IMR-90 (cell line): Measurements from ENCODE around the gene TSPAN3. TPM values are rescaled to one million over a fixed set of nuclear protein-coding genes. Genes with fewer than 3 reads are reported as not detected.

Experiments
- ATAC-seq: fragments of 200-7000 bp; cut with Tn5 transposase; 2 replicates; pipeline ENCODE4 v1.9.1; 2020; ENCODE audit warnings: low read depth, mild to moderate bottlenecking, moderate library complexity
- BruUV-seq: library from RNA; stranded (reverse); fragments of 400-500 nt; replicated peaks from 2 replicates; lab custom pipeline; 2021; lab: Mats Ljungman, UMichigan
- CTCF ChIA-PET: fragments of 300-600 bp; formaldehyde crosslinking; extraction: SDS; loops from one replicate; lab custom pipeline; 2021; ENCODE audit warnings: antibody characterized with exemption; lab: Yijun Ruan, JAX
- POLR2A ChIA-PET: fragments of 300-600 bp; sonication (Branson Sonifier 250); formaldehyde crosslinking; loops from one replicate; lab custom pipeline; 2022; ENCODE audit warnings: antibody characterized with exemption; ENCODE audit not compliant: unreplicated experiment; lab: Charles Lee
- DNase-seq: peaks from one replicate; pipeline ENCODE4 v3.0.0; 2013
- H2AFZ ChIP-seq: replicated peaks from 2 replicates; pipeline ENCODE3; 2013; ENCODE audit warnings: low read length, mild to moderate bottlenecking; ENCODE audit not compliant: poor library complexity
- H2AK5ac ChIP-seq: 2 replicates; pipeline ENCODE4 v1.6.1; 2013; ENCODE audit warnings: low read depth, low read length, inconsistent platforms
- H2AK9ac ChIP-seq: replicated peaks from 2 replicates; pipeline ENCODE3; 2013; ENCODE audit warnings: mild to moderate bottlenecking, low read depth, low read length, moderate library complexity; ENCODE audit not compliant: poor library complexity
- H2BK120ac ChIP-seq: 2 replicates; pipeline ENCODE4 v1.6.1; 2013; ENCODE audit warnings: low read depth, low read length, inconsistent platforms
- H2BK15ac ChIP-seq: 3 replicates; pipeline ENCODE4 v1.6.1; 2013; ENCODE audit warnings: low read depth, low read length, inconsistent platforms
- H2BK20ac ChIP-seq: 2 replicates; pipeline ENCODE4 v1.6.1; 2013; ENCODE audit warnings: low read depth, mild to moderate bottlenecking, inconsistent platforms, low read length, moderate library complexity
- H2BK5ac ChIP-seq: 2 replicates; pipeline ENCODE4 v1.6.1; 2013; ENCODE audit warnings: mild to moderate bottlenecking, low read depth, low read length, inconsistent platforms; ENCODE audit not compliant: poor library complexity, severe bottlenecking
- H3K14ac ChIP-seq: replicated peaks from 2 replicates; pipeline ENCODE4 v1.6.1; 2013; ENCODE audit warnings: low read depth, low read length, inconsistent platforms
- H3K18ac ChIP-seq: 2 replicates; pipeline ENCODE4 v1.6.1; 2013; ENCODE audit warnings: low read depth, low read length, control low read depth
- H3K23ac ChIP-seq: 2 replicates; pipeline ENCODE4 v1.6.1; 2013; ENCODE audit warnings: low read depth, low read length, inconsistent platforms
- H3K27ac ChIP-seq: 2 replicates; pipeline ENCODE4 v1.5.1; 2013; ENCODE audit warnings: mild to moderate bottlenecking, control low read depth, low read length; ENCODE audit not compliant: insufficient read depth
- H3K27me3 ChIP-seq: 2 replicates; pipeline ENCODE4 v1.6.1; 2013; ENCODE audit warnings: low read length; ENCODE audit not compliant: control insufficient read depth, insufficient read depth
- H3K36me3 ChIP-seq: 2 replicates; pipeline ENCODE4 v1.6.1; 2013; ENCODE audit warnings: low read length, mixed read lengths; ENCODE audit not compliant: control insufficient read depth, insufficient read depth
- H3K4ac ChIP-seq: 2 replicates; pipeline ENCODE4 v1.6.1; 2013; ENCODE audit warnings: low read depth, low read length, inconsistent platforms
- H3K4me1 ChIP-seq: 2 replicates; pipeline ENCODE4 v1.6.1; 2013; ENCODE audit warnings: low read length, mixed read lengths; ENCODE audit not compliant: control insufficient read depth, insufficient read depth
- H3K4me2 ChIP-seq: 2 replicates; pipeline ENCODE4 v1.6.1; 2013; ENCODE audit warnings: low read depth, mild to moderate bottlenecking, control low read depth, low read length, moderate library complexity
- H3K4me3 ChIP-seq: 2 replicates; pipeline ENCODE4 v1.5.1; 2013; ENCODE audit warnings: low read depth, mild to moderate bottlenecking, control low read depth, low read length, moderate library complexity; ENCODE audit not compliant: insufficient read depth
- H3K56ac ChIP-seq: 2 replicates; pipeline ENCODE4 v1.6.1; 2013; ENCODE audit warnings: low read length, inconsistent platforms; ENCODE audit not compliant: insufficient read depth; ENCODE audit errors: extremely low read depth
- H3K79me1 ChIP-seq, 2 experiments: 2 replicates each; pipeline ENCODE4 v1.6.1; 2013; ENCODE audit warnings: low read length in 2 of 2, inconsistent platforms in 1 of 2, low read depth in 1 of 2
- H3K9ac ChIP-seq: 2 replicates; pipeline ENCODE4 v1.6.1; 2013; ENCODE audit warnings: low read depth, low read length, control low read depth
- H3K9me1 ChIP-seq: 2 replicates; pipeline ENCODE4 v1.6.1; 2013; ENCODE audit warnings: low read length, inconsistent platforms; ENCODE audit not compliant: insufficient read depth
- H3K9me3 ChIP-seq: 2 replicates; pipeline ENCODE4 v1.6.1; 2013; ENCODE audit warnings: low read length; ENCODE audit not compliant: control insufficient read depth, insufficient read depth
- H4K20me1 ChIP-seq: 2 replicates; pipeline ENCODE4 v1.6.1; 2013; ENCODE audit warnings: low read length, inconsistent platforms; ENCODE audit not compliant: insufficient read depth
- H4K5ac ChIP-seq: 2 replicates; pipeline ENCODE4 v1.6.1; 2013; ENCODE audit warnings: mild to moderate bottlenecking, low read depth, low read length, control low read depth
- H4K8ac ChIP-seq, 2 experiments: 2 replicates each; pipeline ENCODE4 v1.6.1; 2013; ENCODE audit warnings: low read depth in 2 of 2, low read length in 2 of 2, control low read depth in 1 of 2, inconsistent platforms in 1 of 2
- H4K91ac ChIP-seq: 2 replicates; pipeline ENCODE4 v1.6.1; 2013; ENCODE audit warnings: low read depth, low read length, inconsistent platforms; ENCODE audit not compliant: insufficient read depth
- BHLHE40 ChIP-seq: fragments of 150-350 bp; IDR thresholded peaks from 2 replicates; pipeline ENCODE4 v1.6.1; 2016; ENCODE audit warnings: mild to moderate bottlenecking, low read depth, low read length
- CEBPB ChIP-seq: IDR thresholded peaks from 2 replicates; pipeline ENCODE4 v1.6.1; 2012; ENCODE audit warnings: low read depth, low read length, improper control_type of control experiment
- CHD1 ChIP-seq: IDR thresholded peaks from 2 replicates; pipeline ENCODE4 v1.6.1; 2012; ENCODE audit warnings: low read depth, low read length, improper control_type of control experiment
- FOS ChIP-seq: fragments of 150-350 bp; IDR thresholded peaks from 2 replicates; pipeline ENCODE4 v1.6.1; 2016; ENCODE audit warnings: low read depth, low read length
- MAFK ChIP-seq: IDR thresholded peaks from 2 replicates; pipeline ENCODE4 v1.6.1; 2012; ENCODE audit warnings: low read depth, low read length, improper control_type of control experiment
- MXI1 ChIP-seq: IDR thresholded peaks from 2 replicates; pipeline ENCODE4 v1.6.1; 2012; ENCODE audit warnings: low read depth, mild to moderate bottlenecking, low read length, moderate library complexity, borderline replicate concordance
- NFE2L2 ChIP-seq: fragments of 150-350 bp; IDR thresholded peaks from 2 replicates; pipeline ENCODE4 v1.6.1; 2016; ENCODE audit warnings: low read depth, mild to moderate bottlenecking, low read length
- POLR2A ChIP-seq: IDR thresholded peaks from 2 replicates; pipeline ENCODE4 v1.6.1; 2012; ENCODE audit warnings: mild to moderate bottlenecking, low read depth, low read length
- RCOR1 ChIP-seq: IDR thresholded peaks from 2 replicates; pipeline ENCODE4 v1.6.1; 2012; ENCODE audit warnings: mild to moderate bottlenecking, low read length, improper control_type of control experiment; ENCODE audit not compliant: insufficient replicate concordance
- RFX5 ChIP-seq: IDR thresholded peaks from 2 replicates; pipeline ENCODE4 v1.8.0; 2012; ENCODE audit warnings: low read depth, mild to moderate bottlenecking, low read length, moderate library complexity
- SMC3 ChIP-seq: fragments of 150-350 bp; IDR thresholded peaks from 2 replicates; pipeline ENCODE4 v1.6.1; 2016; ENCODE audit warnings: low read depth, mild to moderate bottlenecking, antibody characterized with exemption, low read length, moderate library complexity
- WGBS, 2 experiments: methylation state at CpG; one replicate each; pipeline versions ENCODE4 v1.1.5 to v1.1.7; 2013; ENCODE audit warnings: missing lambda C conversion rate in 2 of 2; ENCODE audit not compliant: insufficient read length in 1 of 2; ENCODE audit errors: extremely low coverage in 2 of 2; 5-methylcytosine and 5-hydroxymethylcytosine counted together
- dilution Hi-C: fragments of 300-500 bp; cut with HindIII; formaldehyde crosslinking; loops from one replicate; pipeline ENCODE4 v1.14.3; 2018; ENCODE audit warnings: low sequenced_read_pairs; ENCODE audit not compliant: unreplicated experiment
- in situ Hi-C: fragments of 300-500 bp; cut with MboI; formaldehyde crosslinking; loops from 3 replicates; pipeline ENCODE4 v1.14.3; 2019; ENCODE audit warnings: low sequenced_read_pairs, inconsistent platforms, mixed read lengths
- intact Hi-C: fragments of 100-400 bp; cut with micrococcal nuclease; formaldehyde crosslinking; loops from 2 replicates; pipeline ENCODE4 v1.10.0; 2022
- polyA plus RNA-seq, 3 experiments: library from polyadenylated mRNA; depleted of rRNA; stranded (reverse); fragments of >200 nt; gene quantifications; 2 replicates each; pipeline ENCODE4 v1.2.3, GENCODE V29; 2012; ENCODE audit warnings: low replicate concordance in 1 of 3
- total RNA-seq: library from RNA; depleted of rRNA; stranded (reverse); fragments of >200 nt; gene quantifications from 2 replicates; pipeline ENCODE4 v1.2.3, GENCODE V29; 2012
- TF ChIP-seq, protein P1 (sequence below): fragments of 150-350 bp; IDR thresholded peaks from 2 replicates; pipeline ENCODE4 v1.6.1; 2017; ENCODE audit warnings: mild to moderate bottlenecking, antibody characterized with exemption, low read length, low read depth
- TF ChIP-seq, protein P2 (sequence below): conservative IDR thresholded peaks from 2 replicates; pipeline ENCODE4 v1.5.1; 2012; ENCODE audit warnings: mild to moderate bottlenecking, low read depth, low read length, improper control_type of control experiment
- TF ChIP-seq, protein P3 (sequence below): fragments of 150-350 bp; IDR thresholded peaks from 2 replicates; pipeline ENCODE4 v1.6.1; 2016; ENCODE audit warnings: low read depth, mild to moderate bottlenecking, low read length, moderate library complexity, borderline replicate concordance

TSPAN3 gene
- total and polyA plus RNA-seq, 2 of the 4 experiments (the other 2 are of a cell fraction): 270 to 295 TPM

DNA sequence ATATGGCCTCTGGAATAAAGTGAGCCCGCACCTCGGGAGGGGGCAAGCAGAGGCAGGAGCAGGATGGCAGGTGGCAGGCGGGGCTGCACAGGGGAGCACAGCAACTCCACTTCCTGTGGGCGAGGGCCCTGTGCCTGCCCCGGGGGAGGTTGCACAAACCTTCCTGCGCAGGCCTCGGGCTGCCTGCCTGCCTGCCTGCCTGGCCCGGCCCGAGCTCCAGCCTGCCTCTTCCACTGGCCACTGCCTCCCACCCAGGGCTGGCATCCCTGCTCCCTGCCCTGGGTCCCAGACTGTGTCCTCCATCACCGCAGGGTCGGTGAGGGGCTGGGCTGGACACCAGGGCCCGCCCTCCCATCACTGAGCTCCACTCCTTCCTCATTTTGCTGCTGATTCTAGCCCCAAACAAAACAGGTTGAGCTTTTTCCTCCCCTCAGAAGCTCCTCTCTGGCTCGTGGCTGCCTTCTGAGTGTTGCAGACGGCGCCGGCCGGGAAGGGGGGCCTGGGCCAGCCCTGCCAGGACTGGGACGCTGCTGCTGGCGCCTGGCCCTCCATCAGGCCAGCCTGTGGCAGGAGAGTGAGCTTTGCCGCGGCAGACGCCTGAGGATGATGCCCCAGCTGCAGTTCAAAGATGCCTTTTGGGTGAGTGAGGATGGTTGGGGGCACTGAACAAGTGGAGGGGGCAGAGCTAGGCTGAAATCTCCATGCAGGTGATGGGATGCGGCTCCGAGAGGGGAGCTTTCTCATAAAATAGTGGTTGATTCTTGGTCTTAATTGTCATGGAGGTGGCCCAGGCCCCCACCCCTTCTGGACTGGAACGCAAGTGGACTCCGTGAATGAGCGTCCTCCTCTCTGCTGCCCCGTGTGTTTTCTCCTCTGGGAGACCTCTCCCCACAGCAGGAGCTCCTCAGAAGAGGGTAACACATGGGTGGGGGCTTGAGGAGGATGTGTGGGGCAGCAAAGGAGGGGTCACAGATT lies 75.7 kb downstream of the TSPAN3 start, which contains the start of gene PSTPIP1:
PSTPIP1 (plus strand) TSS at position 156 of the 975 bp plus-strand sequence; CDS start at position 604, 448 bp downstream.
- H2AK5ac ChIP-seq: no peak within 1 kb of the TSS
- H3K27me3 ChIP-seq: peaks cover 18% of the 10 kb centered on the region
- BruUV-seq: no TSS peak
- H2BK5ac ChIP-seq: no peak within 1 kb of the TSS
- no peak within 1 kb of the TSS for H3K18ac ChIP-seq
- ChIA-PET CTCF (interaction anchor here (1.1 kb wide), 1 partner anchor 103 kb away, joined by 3 read pairs; no protein-coding TSS in a partner anchor), POLR2A (no interaction called here)
- H3K27ac ChIP-seq: no peak within 1 kb of the TSS
- H3K9me3 ChIP-seq: no peaks in the 10 kb centered on the region
- intact Hi-C loops (no loop called here), in situ Hi-C loops (no loop called here), dilution Hi-C loops (no loop called here)
- H3K36me3 ChIP-seq: no peaks in the 10 kb centered on the region
- H3K23ac ChIP-seq: no peak within 1 kb of the TSS
- no peak within 1 kb of the TSS for H3K4me2 ChIP-seq
- 0 out of 2 replicates have a peak, but pooled peaks have one; percentile 25 for ATAC-seq
- H3K4me3 ChIP-seq: no peak within 1 kb of the TSS
- H2BK20ac ChIP-seq: no peak within 1 kb of the TSS
- H2BK120ac ChIP-seq: no peak within 1 kb of the TSS
- H4K8ac ChIP-seq: peak within 1 kb of the TSS in 1 of 2 experiments; percentile 41; a peak in 2 of 4 replicates
- no peaks in the 10 kb centered on the region for H4K20me1 ChIP-seq
- H2BK15ac ChIP-seq: no peak within 1 kb of the TSS
- WGBS, 2 experiments: 45% methylated on average over 14 of the region's 28 CpGs; no CpG with 5 or more reads in 1 of the 2 experiments
- no peak for DNase-seq
- no peak within 1 kb of the TSS for H3K9ac ChIP-seq
- H2AK9ac ChIP-seq: no peak within 1 kb of the TSS
- no peak within 1 kb of the TSS for H4K5ac ChIP-seq
- no peak within 1 kb of the TSS for H3K4ac ChIP-seq
- no peak within 1 kb of the TSS; the same call in 1 of the 2 replicates for H4K91ac ChIP-seq
- H3K9me1 ChIP-seq: 0 out of 2 replicates have a peak, but pooled peaks cover 5% of the 10 kb centered on the region
- H3K56ac ChIP-seq: no peak within 1 kb of the TSS
- no peaks in the 10 kb centered on the region for H3K79me1 ChIP-seq
- peaks cover 8% of the 10 kb centered on the region for H3K4me1 ChIP-seq
- H2AFZ ChIP-seq: peak within 1 kb of the TSS; percentile 66
- H3K14ac ChIP-seq: no peak within 1 kb of the TSS
- no peak for TF ChIP-seq MXI1
- TF ChIP-seq CEBPB: no peak
- no peak for TF ChIP-seq BHLHE40
- TF ChIP-seq, protein P1, sequence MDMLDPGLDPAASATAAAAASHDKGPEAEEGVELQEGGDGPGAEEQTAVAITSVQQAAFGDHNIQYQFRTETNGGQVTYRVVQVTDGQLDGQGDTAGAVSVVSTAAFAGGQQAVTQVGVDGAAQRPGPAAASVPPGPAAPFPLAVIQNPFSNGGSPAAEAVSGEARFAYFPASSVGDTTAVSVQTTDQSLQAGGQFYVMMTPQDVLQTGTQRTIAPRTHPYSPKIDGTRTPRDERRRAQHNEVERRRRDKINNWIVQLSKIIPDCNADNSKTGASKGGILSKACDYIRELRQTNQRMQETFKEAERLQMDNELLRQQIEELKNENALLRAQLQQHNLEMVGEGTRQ: no peak
- TF ChIP-seq SMC3: no peak
- TF ChIP-seq RFX5: no peak
- TF ChIP-seq FOS: no peak
- TF ChIP-seq, protein P2, sequence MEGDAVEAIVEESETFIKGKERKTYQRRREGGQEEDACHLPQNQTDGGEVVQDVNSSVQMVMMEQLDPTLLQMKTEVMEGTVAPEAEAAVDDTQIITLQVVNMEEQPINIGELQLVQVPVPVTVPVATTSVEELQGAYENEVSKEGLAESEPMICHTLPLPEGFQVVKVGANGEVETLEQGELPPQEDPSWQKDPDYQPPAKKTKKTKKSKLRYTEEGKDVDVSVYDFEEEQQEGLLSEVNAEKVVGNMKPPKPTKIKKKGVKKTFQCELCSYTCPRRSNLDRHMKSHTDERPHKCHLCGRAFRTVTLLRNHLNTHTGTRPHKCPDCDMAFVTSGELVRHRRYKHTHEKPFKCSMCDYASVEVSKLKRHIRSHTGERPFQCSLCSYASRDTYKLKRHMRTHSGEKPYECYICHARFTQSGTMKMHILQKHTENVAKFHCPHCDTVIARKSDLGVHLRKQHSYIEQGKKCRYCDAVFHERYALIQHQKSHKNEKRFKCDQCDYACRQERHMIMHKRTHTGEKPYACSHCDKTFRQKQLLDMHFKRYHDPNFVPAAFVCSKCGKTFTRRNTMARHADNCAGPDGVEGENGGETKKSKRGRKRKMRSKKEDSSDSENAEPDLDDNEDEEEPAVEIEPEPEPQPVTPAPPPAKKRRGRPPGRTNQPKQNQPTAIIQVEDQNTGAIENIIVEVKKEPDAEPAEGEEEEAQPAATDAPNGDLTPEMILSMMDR: no peak
- TF ChIP-seq MAFK: no peak
- no peak for TF ChIP-seq POLR2A
- TF ChIP-seq CHD1: no peak
- TF ChIP-seq, protein P3, sequence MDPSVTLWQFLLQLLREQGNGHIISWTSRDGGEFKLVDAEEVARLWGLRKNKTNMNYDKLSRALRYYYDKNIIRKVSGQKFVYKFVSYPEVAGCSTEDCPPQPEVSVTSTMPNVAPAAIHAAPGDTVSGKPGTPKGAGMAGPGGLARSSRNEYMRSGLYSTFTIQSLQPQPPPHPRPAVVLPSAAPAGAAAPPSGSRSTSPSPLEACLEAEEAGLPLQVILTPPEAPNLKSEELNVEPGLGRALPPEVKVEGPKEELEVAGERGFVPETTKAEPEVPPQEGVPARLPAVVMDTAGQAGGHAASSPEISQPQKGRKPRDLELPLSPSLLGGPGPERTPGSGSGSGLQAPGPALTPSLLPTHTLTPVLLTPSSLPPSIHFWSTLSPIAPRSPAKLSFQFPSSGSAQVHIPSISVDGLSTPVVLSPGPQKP: no peak
- TF ChIP-seq NFE2L2: no peak
- TF ChIP-seq RCOR1: no peak
